ENCODE data around the gene SRPX2.

SRPX2 gene

GRCh38 chrX:100650841-100651240, 6.8 kb downstream of the SRPX2 start:
- no peak for DNase-seq

- DNase-seq = no peak
These were observed 8.3 kb downstream of the SRPX2 start for GRCh38 chrX:100652266-100652665.

- DNase-seq = peak; percentile 7
These were observed 10.3 kb downstream of the SRPX2 start for GRCh38 chrX:100654261-100654660.

GRCh38 chrX:100658941-100659381, 15.0 kb downstream of the SRPX2 start:
- DNase-seq = no peak

- DNase-seq = no peak
These were observed 15.6 kb downstream of the SRPX2 start for GRCh38 chrX:100659431-100660137.

GRCh38 chrX:100662170-100662569, 18.2 kb downstream of the SRPX2 start:
- DNase-seq = no peak

- no peak for DNase-seq
These were observed 18.8 kb downstream of the SRPX2 start for GRCh38 chrX:100662796-100663195.

GRCh38 chrX:100663642-100664041, 19.6 kb downstream of the SRPX2 start:
- DNase-seq = no peak

- DNase-seq = no peak
These were observed 29.0 kb downstream of the SRPX2 start for GRCh38 chrX:100672966-100673365.

- DNase-seq = no peak
These were observed 29.5 kb downstream of the SRPX2 start for GRCh38 chrX:100673397-100673953.

- DNase-seq = no peak
These were observed 30.7 kb downstream of the SRPX2 start for GRCh38 chrX:100674705-100675104.

GRCh38 chrX:100677611-100678181, 33.7 kb downstream of the SRPX2 start:
- no peak for DNase-seq

- no peak for DNase-seq
These were observed 36.8 kb downstream of the SRPX2 start for GRCh38 chrX:100680756-100681155.

GRCh38 chrX:100681599-100681998, 37.6 kb downstream of the SRPX2 start:
- DNase-seq = no peak

GRCh38 chrX:100682939-100683338, 38.9 kb downstream of the SRPX2 start:
- DNase-seq = no peak

GRCh38 chrX:100685284-100685996, 41.4 kb downstream of the SRPX2 start:
- peak; percentile 95 for DNase-seq

GRCh38 chrX:100685997-100686305, 42.0 kb downstream of the SRPX2 start:
- DNase-seq = no peak

GRCh38 chrX:100687128-100687527, 43.1 kb downstream of the SRPX2 start:
- no peak for DNase-seq

- DNase-seq = no peak
These were observed 43.5 kb downstream of the SRPX2 start for GRCh38 chrX:100687546-100687945.

- DNase-seq = peak; percentile 11
These were observed 51.3 kb downstream of the SRPX2 start for GRCh38 chrX:100695302-100695701.

GRCh38 chrX:100695991-100696390, 52.0 kb downstream of the SRPX2 start:
- no peak for DNase-seq

- no peak for DNase-seq
These were observed 52.8 kb downstream of the SRPX2 start for GRCh38 chrX:100696699-100697351.

GRCh38 chrX:100698551-100698950, 54.6 kb downstream of the SRPX2 start:
- no peak for DNase-seq

Data from NCI-H2227 treated with DMSO at 0.1 percent for 48 hours (cell line).